Activated B cell treated with CpG ODN at 0.5 μM for 24 hours (primary cell): ENCODE results near the gene SORBS1. TPM values are rescaled to one million over a fixed set of nuclear protein-coding genes. Genes with fewer than 3 reads are reported as not detected.

Experiments
- ATAC-seq: fragments of 200-7000 bp; cut with Tn5 transposase; one replicate; pipeline ENCODE4 v1.10.0; 2021; ENCODE audit warnings: low read depth, mild to moderate bottlenecking, moderate library complexity
- CTCF ChIA-PET: fragments of 350-600 bp; sonication (Branson Sonifier 250); formaldehyde crosslinking; loops from one replicate; lab custom pipeline; 2021; ENCODE audit warnings: antibody characterized with exemption; lab: Charles Lee
- POLR2A ChIA-PET: fragments of 350-600 bp; sonication (Branson Sonifier 250); formaldehyde crosslinking; loops from one replicate; lab custom pipeline; 2021; ENCODE audit warnings: antibody characterized with exemption; lab: Charles Lee
- DNase-seq: peaks from one replicate; pipeline ENCODE4 v3.0.0; 2022
- H3K27ac Mint-ChIP-seq: one replicate; pipeline ENCODE4 v1.8.0; 2020; ENCODE audit warnings: mixed read lengths
- H3K27me3 Mint-ChIP-seq: one replicate; pipeline ENCODE4 v1.8.0; 2021; ENCODE audit warnings: mixed read lengths
- H3K36me3 Mint-ChIP-seq: one replicate; pipeline ENCODE4 v1.8.0; 2021; ENCODE audit warnings: low read depth, mixed read lengths
- H3K4me1 Mint-ChIP-seq: one replicate; pipeline ENCODE4 v1.8.0; 2021; ENCODE audit warnings: mixed read lengths
- H3K4me3 Mint-ChIP-seq: one replicate; pipeline ENCODE4 v1.8.0; 2020; ENCODE audit warnings: mild to moderate bottlenecking, mixed read lengths
- H3K9me3 Mint-ChIP-seq: one replicate; pipeline ENCODE4 v1.8.0; 2020; ENCODE audit warnings: mixed read lengths
- intact Hi-C: fragments of 100-400 bp; cut with micrococcal nuclease; formaldehyde crosslinking; loops from one replicate; pipeline ENCODE4 v1.15.1; 2024
- total RNA-seq: library from RNA; stranded (reverse); gene quantifications from 2 replicates; pipeline ENCODE4 v1.2.3, GENCODE V29; 2022
- TF ChIP-seq, protein P1 (sequence below): fragments of 200-600 bp; IDR thresholded peaks from one replicate; pipeline ENCODE4 v1.8.0; 2022; ENCODE audit warnings: antibody characterized with exemption, mild to moderate bottlenecking

The SORBS1 gene
- total RNA-seq, 1 donor from 2014 or later = 0.42 TPM

DNA sequence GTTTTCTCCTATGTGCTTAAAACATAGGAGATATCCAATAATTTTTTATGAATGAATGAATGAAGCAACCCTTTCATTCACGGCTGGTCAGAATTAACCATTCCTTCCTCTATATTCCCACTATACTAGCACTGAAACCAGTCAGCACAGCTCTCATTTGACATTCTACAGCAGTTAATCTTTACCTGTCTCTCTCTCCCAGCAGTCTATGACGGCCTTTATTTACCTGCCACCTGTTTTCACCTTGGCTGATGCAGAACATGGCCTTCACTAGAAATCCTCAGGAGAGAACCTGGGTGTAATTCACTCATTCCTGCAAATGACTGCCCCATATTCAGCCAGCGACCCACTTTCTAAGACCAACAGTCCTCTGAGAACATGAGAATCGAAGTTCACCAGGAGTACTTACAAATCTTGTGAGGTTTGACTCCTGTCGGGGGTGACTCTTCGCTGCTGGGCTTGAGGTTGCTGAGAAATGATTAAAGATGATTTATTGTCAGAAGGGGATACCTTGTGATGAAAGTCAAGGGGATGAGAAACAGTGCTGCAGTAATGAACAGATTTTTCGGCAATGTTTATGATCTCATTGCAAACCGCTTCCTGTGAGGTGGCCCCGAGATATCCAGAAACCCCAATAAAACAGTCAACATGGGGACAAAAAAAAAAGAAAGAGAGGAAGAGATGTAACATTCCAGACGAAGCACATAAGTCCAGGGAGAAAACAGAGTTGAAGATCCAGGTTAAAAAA, 239.4 kb downstream of the SORBS1 start:
- TF ChIP-seq, protein P1, sequence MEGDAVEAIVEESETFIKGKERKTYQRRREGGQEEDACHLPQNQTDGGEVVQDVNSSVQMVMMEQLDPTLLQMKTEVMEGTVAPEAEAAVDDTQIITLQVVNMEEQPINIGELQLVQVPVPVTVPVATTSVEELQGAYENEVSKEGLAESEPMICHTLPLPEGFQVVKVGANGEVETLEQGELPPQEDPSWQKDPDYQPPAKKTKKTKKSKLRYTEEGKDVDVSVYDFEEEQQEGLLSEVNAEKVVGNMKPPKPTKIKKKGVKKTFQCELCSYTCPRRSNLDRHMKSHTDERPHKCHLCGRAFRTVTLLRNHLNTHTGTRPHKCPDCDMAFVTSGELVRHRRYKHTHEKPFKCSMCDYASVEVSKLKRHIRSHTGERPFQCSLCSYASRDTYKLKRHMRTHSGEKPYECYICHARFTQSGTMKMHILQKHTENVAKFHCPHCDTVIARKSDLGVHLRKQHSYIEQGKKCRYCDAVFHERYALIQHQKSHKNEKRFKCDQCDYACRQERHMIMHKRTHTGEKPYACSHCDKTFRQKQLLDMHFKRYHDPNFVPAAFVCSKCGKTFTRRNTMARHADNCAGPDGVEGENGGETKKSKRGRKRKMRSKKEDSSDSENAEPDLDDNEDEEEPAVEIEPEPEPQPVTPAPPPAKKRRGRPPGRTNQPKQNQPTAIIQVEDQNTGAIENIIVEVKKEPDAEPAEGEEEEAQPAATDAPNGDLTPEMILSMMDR = no peak
- DNase-seq (no peak), ATAC-seq (no peak)
- Mint-ChIP-seq H3K4me1 (peaks cover 10% of the 10 kb centered on the region), H3K27me3 (peaks cover 2% of the 10 kb centered on the region), H3K36me3 (no peaks in the 10 kb centered on the region), H3K27ac (no peak overlapping the region), H3K4me3 (no peak overlapping the region), H3K9me3 (no peaks in the 10 kb centered on the region)
- ChIA-PET CTCF (no interaction called here), POLR2A (no interaction called here)
- intact Hi-C loops = no loop called here

DNA sequence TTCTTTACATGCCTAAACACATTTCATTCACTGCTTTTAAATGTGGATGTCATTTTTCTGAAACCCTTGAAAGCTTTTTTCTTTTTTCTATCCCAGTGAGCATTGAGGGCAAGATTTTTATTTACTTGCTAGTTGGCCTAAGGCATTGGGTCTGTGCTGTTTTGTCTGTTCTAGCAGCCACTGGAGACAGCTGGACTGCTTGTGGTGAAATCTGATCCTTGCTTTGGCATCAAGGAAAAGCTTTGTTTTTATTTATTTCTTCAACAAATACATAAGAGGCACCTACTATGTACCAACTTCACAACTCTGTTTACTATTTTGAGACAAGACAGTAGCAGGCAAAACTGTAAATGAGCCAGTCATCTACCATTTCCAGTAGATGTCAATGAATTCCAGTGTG, 241.9 kb downstream of the SORBS1 start:
- peaks cover 10% of the 10 kb centered on the region for H3K4me1 Mint-ChIP-seq
- no peak for DNase-seq
- ChIA-PET CTCF (no interaction called here), POLR2A (no interaction called here)
- ATAC-seq = no peak
- no peaks in the 10 kb centered on the region for H3K36me3 Mint-ChIP-seq
- no peak overlapping the region for H3K4me3 Mint-ChIP-seq
- H3K9me3 Mint-ChIP-seq = no peaks in the 10 kb centered on the region
- H3K27me3 Mint-ChIP-seq = peaks cover 2% of the 10 kb centered on the region
- intact Hi-C loops = no loop called here
- H3K27ac Mint-ChIP-seq = no peak overlapping the region
- TF ChIP-seq, protein P1 = no peak

DNA sequence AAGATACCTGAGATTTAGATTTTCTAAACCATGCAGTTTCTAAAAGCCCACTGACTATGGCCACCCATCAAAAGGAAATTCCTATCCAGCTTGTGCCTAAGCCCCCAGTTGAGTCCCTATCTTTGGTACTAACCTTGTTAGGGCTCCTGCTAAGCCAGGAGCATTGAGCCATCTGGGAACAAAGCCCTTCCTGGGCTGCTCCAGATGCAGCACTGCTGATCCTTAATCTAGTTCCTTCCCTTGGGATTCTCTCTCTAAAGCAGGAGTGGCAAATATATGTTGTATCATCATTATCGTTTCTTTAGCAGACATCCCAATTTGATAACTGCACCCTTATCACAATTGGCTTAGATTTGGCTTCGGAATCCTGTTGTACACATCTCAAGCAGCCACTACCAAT, 245.7 kb downstream of the SORBS1 start:
- Mint-ChIP-seq H3K4me1 (peaks cover 8% of the 10 kb centered on the region), H3K36me3 (no peaks in the 10 kb centered on the region), H3K27me3 (no peaks in the 10 kb centered on the region), H3K9me3 (no peaks in the 10 kb centered on the region), H3K27ac (no peak overlapping the region), H3K4me3 (no peak overlapping the region)
- ChIA-PET CTCF (no interaction called here), POLR2A (no interaction called here)
- ATAC-seq (no peak), DNase-seq (no peak)
- intact Hi-C loops = no loop called here
- TF ChIP-seq, protein P1 = no peak

DNA sequence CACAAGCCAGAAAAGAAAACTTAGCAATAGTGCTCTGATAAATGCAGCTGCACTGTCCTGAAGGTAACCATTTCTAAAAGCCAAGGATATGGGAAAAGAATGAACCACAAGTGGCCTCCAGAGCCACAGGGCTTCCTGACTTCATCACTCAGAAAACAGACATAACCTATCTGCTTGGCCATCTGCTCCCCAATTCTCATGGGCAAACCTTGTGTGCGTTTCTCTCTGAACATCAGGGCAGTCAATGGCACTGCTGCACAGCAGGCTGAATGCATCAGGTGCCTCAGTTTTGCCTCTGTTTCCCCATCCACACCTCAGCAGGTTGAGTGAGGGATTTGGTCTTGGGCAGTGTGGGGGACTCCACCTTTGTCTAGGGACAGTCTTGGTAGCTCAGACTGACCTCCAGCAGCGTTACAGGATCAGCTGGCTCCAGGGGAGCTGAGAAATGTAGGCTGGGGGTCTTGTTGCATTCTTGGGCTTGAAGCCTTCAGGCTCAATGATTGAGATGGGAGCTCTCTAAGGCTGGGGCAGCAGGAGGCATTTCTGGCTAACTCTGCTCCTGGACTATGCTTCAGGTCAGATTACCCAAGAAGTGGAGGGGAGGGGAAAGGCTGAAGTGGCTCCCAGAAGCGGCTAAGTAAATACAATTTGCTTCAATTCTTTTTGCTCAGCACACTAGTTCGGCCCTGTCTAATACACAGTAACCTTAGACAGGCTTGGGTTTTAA, 246.8 kb downstream of the SORBS1 start:
- no peak overlapping the region for H3K27ac Mint-ChIP-seq
- ATAC-seq (no peak), DNase-seq (no peak)
- no peaks in the 10 kb centered on the region for H3K27me3 Mint-ChIP-seq
- intact Hi-C loops = no loop called here
- POLR2A ChIA-PET = no interaction called here
- CTCF ChIA-PET = no interaction called here
- no peaks in the 10 kb centered on the region for H3K36me3 Mint-ChIP-seq
- TF ChIP-seq, protein P1 = no peak
- no peak overlapping the region for H3K4me3 Mint-ChIP-seq
- H3K9me3 Mint-ChIP-seq = no peaks in the 10 kb centered on the region
- peaks cover 20% of the 10 kb centered on the region for H3K4me1 Mint-ChIP-seq

DNA sequence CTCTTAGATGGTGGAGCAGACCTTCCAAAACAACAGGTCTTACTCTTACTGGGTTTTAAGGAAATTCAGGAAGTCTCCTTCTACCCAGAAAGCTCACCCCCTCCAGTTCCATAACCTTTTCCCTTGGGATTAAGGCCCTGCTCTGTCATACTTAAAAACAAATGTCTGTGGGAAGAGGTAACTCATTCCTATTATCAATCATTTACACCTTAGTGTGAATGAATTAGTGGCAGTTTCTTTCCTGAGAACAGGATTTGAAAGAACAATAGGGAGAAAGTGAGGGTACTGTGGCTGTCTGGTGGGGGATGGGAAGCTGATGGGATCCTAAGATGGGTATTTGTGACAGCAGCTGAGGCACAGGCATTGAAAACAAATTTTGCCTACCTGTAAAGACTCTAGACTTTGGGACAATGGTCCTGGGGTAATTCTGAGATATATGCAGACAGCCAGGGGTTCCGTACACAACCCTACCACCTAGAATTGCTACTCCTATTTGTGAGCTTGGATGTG, 248.1 kb downstream of the SORBS1 start:
- H3K27me3 Mint-ChIP-seq = no peaks in the 10 kb centered on the region
- CTCF ChIA-PET = no interaction called here
- no peaks in the 10 kb centered on the region for H3K36me3 Mint-ChIP-seq
- intact Hi-C loops = no loop called here
- DNase-seq (no peak), ATAC-seq (no peak)
- H3K4me3 Mint-ChIP-seq = no peak overlapping the region
- no peak overlapping the region for H3K27ac Mint-ChIP-seq
- H3K4me1 Mint-ChIP-seq = peaks cover 30% of the 10 kb centered on the region
- TF ChIP-seq, protein P1 = no peak
- no peaks in the 10 kb centered on the region for H3K9me3 Mint-ChIP-seq
- POLR2A ChIA-PET = no interaction called here
